Right kidney (tissue), 1 donor: ENCODE data around the gene OGDH.
"Not testable (repeated sequence)": the region's sequence is repeated elsewhere in the genome, so short reads cannot be mapped to it uniquely, and the experiment has no call there.

Source experiments
- DNase-seq: peaks from one replicate; pipeline ENCODE4 v3.0.0-alpha.2; 2016

Gene OGDH

DNA sequence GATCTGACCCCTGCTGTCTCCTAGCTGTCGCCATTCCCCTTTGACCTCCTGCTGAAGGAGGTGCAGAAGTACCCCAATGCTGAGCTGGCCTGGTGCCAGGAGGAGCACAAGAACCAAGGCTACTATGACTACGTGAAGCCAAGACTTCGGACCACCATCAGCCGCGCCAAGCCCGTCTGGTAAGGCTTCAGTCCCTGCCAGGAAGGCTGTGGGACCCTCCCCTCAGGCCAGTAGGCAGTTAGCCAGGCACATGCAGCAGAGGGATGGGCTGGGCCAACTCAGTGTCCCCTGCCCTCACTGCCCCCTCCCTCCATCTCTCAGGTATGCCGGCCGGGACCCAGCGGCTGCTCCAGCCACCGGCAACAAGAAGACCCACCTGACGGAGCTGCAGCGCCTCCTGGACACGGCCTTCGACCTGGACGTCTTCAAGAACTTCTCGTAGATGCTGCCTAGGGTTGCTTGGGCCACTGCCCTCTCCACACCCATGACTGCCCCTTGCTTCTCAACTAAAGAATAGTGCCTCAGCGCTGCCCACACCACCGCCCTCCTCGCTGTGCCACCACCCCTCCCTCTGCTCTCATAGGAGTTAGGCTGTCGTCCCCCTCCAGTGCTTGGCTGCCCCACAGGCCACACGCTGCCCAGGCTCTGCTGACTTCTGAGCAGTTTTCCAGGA is 101.3 kb downstream of the OGDH start:
- no peak for DNase-seq

DNA sequence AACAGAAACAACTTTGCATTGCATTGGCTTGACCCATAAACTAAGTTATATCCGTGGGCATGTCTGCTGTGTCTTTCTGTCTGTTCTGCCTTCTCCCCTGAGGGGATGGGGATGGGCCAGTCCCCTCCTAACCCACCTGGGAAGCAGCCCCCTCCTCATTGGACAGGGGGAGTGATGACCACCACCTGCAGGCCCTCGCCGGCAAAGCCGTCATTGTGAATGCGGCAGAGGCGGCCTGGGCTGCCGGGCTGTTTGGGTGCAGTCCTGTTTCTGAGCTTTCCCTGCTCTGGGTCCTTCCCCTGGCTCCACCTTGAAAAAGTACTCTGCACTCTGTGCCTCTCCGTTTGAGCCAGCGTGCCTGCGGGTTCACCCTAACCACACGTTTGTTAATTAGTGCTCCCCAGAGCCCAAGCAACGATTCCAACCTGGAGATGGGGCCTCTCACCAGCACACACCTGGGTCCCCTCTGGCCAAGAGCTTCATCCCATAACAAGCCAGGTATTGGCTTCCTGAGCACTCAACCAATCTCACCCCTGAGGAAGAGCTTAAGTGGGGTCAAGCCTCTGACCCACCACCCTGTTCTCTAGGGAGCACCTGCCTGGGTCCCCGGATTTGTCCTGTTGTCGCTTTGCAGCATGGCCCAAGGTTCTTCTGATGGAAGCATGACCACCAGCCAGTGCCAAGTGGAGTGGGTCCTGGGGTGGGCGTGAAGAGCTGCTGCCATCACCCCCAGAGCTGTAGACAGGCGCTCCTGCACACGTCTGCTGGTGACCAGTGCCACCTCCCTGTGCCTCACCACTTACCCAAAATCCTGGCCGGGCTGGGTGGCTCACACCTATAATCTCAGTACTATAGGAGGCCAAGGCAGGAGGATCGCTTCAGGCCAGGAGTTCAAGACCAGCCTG is 102.8 kb downstream of the OGDH start:
- DNase-seq, result no peak

DNA sequence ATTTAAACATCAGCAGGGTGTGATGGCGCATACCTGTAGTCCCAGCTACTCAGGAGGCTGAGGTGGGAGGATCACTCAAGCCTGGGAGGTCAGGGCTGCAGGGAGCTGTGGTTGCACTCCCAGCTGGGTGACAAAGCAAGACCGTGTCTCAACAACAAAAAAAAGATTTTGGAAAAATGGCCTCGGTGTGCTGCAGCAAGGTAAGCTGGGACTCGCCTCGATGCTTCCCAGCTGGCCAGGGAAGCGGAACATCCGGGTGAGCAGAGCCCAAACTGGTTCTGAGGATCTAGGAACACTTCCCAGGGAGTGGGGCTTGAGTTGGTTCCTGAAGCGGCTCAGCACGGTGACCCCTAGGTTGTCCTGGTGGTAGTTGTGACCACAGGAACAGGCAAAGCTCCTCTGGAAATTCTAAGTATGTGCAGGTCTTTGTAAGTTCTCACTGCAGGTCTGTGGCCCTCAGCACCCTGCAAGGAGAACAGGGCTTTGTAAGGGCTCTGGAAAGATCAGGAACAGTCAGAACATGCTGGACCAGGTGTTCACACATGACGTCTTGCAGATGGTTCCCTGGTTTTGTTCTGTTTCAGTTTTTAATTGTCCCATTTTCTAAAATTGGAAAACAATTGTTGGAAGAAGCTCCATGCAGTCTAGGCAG is 103.6 kb downstream of the OGDH start:
- no peak for DNase-seq

GRCh38 chr7:44711528-44711927 is 105.1 kb downstream of the OGDH start:
- no peak for DNase-seq

- DNase-seq, result no peak
These were observed 105.6 kb downstream of the OGDH start for GRCh38 chr7:44712012-44712411.

DNA sequence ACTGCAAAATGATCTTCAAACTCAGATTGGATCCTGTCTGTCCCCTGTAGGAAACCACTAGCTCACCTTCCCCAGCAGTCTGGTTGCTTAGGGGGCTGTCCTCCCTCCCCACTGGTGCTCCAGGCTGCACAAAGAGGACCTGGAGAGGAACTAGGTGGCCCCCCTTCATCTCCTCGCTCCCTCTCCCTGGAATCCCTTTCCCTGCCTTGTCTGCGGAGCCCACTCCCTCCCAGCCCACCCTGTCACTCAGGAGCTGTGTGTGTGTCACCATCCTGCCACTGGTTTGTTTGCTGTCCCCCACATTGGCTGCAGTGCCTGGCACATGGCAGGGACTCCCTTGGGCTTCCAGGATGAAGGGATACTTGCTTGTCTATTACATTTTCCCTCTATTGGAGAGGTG is 106.7 kb downstream of the OGDH start:
- DNase-seq, result no peak

DNA sequence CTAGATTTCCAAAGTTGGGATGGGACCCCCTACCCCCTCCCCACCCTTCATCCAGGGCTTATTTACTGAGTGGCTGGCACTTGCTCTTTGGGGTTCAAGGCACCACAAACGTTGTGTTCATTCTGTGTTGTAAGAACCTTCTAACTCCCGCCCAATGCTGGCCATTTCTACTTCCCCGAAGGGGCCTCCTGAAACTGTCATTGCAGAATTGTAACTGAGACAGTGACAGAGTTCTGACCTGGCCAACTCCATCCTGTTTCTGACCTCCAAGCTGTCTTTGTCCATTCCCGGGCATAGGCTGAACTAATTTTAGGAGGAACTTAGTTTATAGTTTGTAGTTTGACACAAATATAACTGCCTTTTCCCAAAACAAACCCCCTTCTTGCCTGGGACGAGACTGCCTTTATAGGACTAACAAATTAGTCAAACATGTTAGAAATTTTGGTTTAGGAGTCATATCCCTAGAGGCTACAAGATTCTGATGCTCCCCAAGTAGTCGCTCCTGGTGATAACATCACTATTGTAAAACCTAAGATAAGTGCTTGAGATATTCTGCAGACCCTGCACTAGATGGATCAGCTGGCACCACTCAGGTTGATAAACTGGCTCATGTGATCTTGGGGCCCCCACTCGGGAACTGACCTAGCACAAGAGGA is 107.4 kb downstream of the OGDH start:
- DNase-seq, result no peak

- no peak for DNase-seq
These were observed 109.8 kb downstream of the OGDH start for GRCh38 chr7:44716205-44716604.

DNA sequence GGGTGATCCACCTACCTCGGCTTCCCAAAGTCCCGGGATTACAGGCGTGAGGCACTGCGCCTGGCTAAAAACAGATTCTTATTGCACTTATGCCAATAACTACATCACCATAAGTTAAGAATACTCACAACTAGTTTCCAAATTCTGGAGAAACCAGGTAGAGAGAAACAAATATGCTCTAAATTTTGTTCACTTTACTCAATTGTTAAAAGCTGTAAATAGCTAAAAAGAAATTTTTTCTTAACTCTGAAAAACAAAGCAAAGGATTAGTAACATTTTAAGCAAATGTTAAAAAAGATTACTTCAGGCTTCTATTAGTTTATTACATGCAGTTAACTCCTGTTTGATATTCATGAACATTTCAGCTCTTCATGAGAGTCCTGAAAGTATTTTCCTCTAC is 113.9 kb downstream of the OGDH start:
- DNase-seq, result no peak

- no peak for DNase-seq
These were observed 117.8 kb downstream of the OGDH start for GRCh38 chr7:44724276-44724675.

DNA sequence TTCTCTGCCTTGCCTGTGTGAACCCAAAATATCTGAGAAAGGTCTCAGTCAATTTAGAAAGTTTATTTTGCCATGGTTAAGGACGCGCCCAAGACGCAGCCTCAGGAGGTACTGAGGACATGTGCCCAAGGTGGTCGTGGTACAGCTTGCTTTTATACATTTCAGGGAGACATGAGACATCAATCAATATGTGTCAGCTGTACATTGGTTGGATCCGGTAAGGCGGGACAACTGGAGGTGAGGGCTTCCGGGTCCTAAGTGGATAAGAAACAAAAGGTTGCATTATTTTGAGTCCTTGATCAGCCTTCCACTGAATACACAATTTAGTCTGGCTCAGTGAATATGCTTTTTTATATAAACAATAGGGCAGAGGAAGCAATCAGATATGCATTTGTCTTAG is 119.8 kb downstream of the OGDH start:
- DNase-seq, result not testable (repeated sequence)

DNA sequence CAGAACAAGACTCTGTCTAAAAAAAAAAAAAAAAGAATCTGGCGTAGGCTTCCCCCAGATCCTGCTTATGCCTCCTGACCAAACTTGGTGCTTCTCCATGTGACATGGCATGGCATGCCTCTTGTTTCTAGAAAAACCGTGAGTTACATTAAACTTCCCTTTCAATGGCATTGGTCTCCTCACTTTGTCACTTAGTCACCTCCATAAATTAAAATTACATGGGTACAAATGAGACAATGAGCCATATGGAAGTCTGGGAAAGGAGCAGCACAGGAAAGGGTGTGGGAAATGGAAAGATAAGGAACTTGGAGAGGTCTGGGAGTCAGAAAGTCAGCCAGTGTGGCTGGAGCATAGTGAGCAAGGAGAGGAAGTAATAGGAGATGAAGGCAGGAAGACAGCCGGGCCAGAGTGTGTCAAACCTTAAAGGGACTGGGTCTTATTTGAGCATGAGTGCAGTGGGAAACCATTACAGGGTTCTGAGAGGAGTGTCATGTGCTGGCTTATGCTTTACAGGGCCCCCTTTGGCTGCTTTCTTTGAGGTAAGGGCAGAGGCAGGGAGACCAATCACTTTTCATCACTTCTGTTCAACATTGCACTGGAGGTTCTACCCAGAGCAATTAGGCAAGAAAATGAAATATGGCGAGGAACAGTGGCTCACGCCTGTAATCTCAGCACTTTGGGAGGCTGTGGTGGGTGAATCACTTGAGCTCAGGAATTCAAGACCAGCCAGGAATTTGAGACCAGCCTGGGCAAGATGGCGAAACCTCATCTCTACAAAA is 120.9 kb downstream of the OGDH start:
- no peak for DNase-seq

DNA sequence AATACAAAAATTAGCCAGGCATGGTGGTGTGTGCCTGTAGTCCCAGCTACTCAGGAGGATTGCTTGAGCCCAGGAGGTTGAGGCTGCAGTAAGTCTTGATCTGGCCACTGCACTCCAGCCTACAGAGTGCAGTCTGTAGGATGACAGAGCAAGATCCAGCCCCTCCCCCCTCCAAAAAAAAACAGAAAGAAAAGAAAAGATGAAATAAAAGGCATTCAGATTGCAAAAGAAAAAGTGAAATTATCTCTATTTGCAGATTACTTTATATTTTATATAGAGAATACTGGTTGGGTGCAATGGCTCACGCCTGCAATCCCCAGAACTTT is 121.5 kb downstream of the OGDH start:
- DNase-seq, result no peak

DNA sequence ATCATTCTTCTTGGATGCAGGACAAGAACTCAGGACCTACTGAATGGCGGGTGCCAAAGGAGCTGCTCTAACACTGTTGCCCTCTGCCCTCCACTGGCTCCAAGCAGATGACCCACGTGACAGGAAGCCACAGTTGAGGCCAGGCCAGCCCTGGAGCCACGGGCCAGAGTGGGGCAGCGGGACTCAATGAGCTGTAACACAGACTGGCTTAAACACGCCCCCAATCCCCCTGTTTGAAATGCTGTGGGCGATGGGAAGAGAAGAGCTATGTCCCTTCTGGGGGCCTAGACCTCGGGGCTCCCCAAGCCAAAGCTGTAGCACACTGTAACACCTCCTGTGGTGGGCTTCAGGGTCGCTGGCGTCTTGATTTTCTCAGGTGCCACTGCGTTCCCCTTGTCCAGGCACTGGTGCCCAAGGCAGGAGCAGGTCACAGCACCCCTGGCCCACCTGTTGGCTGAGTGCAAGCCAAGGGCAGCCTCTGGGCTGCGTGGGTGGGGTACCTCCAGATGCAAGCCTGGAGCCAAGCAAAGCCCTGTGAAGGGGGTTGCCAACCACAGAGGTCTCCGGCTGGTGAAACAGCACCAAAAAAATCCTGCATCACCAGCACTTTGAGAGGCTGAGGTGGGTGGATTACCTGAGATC is 123.6 kb downstream of the OGDH start:
- no peak for DNase-seq

DNA sequence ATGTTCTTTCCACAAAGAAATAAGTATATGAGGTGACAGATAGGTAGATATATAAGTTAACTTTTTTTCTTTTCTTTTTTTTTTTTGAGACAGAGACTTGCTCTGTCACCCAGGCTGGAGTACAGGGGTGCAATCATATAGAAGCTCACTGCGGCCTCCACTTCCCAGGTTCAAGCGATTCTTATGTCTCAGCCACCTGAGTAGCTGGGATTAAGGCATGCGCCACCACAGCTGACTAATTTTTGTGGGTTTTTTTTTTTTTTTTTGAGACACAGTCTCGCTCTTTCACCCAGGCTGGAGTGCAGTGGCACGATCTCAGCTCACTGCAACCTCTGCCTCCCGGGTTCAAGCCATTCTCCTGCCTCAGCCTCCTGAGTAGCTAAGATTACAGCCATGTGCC is 126.5 kb downstream of the OGDH start:
- not testable (repeated sequence) for DNase-seq

GRCh38 chr7:44733708-44734481 is 127.5 kb downstream of the OGDH start:
- DNase-seq, result no peak

- DNase-seq, result no peak
These were observed 129.2 kb downstream of the OGDH start for GRCh38 chr7:44735403-44736165.

DNA sequence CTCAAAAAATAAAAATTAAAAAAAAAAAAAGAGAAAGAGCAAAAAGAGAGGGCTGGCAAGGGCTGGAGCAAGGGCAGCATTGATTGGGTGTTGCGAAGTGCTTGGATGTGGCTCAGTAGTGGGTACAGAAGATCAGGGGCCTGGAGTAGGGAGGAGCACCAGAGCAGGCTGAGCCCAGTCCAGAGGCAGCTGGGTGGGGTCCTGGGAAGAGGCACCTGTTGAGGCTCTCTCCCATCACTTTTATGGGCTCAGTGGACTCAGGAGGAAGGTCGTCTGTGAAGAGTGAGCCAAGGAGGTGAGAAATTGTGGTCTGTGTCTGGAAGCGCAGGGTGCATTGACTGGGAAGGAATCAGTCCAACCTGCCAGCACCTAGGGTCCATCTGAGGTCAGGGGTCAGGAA is 130.5 kb downstream of the OGDH start:
- no peak for DNase-seq

GRCh38 chr7:44738051-44738723 is 131.8 kb downstream of the OGDH start:
- no peak for DNase-seq
